A673 (cell line): ENCODE results near the gene CDH12.

Experiments
- CTCF ChIP-seq: fragments of 300-800, 200-600 bp; sonication (generic); conservative IDR thresholded peaks from 2 replicates; pipeline ENCODE4 v1.5.1; 2017; ENCODE audit warnings: low read depth, mild to moderate bottlenecking, antibody characterized with exemption, low read length, moderate library complexity, mixed read lengths
- EZH2 ChIP-seq: fragments of 200-600 bp; sonication (generic); IDR thresholded peaks from 2 replicates; pipeline ENCODE4 v1.6.1; 2017; ENCODE audit warnings: borderline replicate concordance, low read depth, mild to moderate bottlenecking, mixed read lengths, antibody characterized with exemption, low read length; ENCODE audit not compliant: poor library complexity, severe bottlenecking

GRCh38 chr5:21704974-21705668 is 1148.0 kb downstream of the CDH12 start:
- no peak for TF ChIP-seq CTCF
- no peak for TF ChIP-seq EZH2
